Body of pancreas (tissue), 4 donors: ENCODE results near the gene SFTPA2.
"Not testable (repeated sequence)": the region's sequence is repeated elsewhere in the genome, so short reads cannot be mapped to it uniquely, and the experiment has no call there.

ENCODE experiments used
- POLR2A ChIP-seq, 3 donors: fragments of 450-650 bp; IDR thresholded peaks; one replicate each; pipeline ENCODE4 v1.6.1; 2016; ENCODE audit warnings: antibody characterized with exemption in 3 of 3, mild to moderate bottlenecking in 2 of 3
- TF ChIP-seq, protein P1 (sequence below), 7 experiments: fragments of 450-650 bp in 4 of 7; fragments of 200-600 bp in 3 of 7; sonication (generic) in 3 of 7; IDR thresholded peaks; one replicate each; pipeline ENCODE4 v1.5.1; 2016 to 2019; ENCODE audit warnings: antibody characterized with exemption in 7 of 7

DNA sequence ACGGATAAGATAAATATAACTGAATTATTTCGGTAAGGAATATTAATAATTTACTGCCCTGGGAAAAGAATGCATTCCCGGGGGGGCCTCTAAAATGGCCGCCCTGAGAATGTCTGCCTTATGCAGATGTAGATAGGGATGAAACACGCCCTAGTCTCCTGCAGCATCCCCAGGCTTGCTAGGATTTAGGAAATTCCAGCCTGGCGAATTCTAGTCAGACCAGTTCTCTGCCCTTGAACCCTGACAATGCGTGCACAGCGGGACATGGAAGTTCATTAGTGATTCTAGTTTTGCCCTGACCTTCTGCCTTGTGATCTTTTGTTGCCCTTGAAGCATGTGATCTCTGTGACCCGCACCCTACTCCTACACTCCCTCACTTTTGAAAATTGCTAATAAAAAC, 39.4 kb upstream of the SFTPA2 start:
- TF ChIP-seq, protein P1, sequence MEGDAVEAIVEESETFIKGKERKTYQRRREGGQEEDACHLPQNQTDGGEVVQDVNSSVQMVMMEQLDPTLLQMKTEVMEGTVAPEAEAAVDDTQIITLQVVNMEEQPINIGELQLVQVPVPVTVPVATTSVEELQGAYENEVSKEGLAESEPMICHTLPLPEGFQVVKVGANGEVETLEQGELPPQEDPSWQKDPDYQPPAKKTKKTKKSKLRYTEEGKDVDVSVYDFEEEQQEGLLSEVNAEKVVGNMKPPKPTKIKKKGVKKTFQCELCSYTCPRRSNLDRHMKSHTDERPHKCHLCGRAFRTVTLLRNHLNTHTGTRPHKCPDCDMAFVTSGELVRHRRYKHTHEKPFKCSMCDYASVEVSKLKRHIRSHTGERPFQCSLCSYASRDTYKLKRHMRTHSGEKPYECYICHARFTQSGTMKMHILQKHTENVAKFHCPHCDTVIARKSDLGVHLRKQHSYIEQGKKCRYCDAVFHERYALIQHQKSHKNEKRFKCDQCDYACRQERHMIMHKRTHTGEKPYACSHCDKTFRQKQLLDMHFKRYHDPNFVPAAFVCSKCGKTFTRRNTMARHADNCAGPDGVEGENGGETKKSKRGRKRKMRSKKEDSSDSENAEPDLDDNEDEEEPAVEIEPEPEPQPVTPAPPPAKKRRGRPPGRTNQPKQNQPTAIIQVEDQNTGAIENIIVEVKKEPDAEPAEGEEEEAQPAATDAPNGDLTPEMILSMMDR (IDR thresholded peaks at IDR 0.05) = not testable (repeated sequence)
- not testable (repeated sequence) for TF ChIP-seq POLR2A (IDR thresholded peaks at IDR 0.05)
